Measurements from ENCODE around the gene BBIP1.

GRCh38 chr10:110892602-110893288 is 26.2 kb downstream of the BBIP1 start:
- TF ChIP-seq, protein P1, sequence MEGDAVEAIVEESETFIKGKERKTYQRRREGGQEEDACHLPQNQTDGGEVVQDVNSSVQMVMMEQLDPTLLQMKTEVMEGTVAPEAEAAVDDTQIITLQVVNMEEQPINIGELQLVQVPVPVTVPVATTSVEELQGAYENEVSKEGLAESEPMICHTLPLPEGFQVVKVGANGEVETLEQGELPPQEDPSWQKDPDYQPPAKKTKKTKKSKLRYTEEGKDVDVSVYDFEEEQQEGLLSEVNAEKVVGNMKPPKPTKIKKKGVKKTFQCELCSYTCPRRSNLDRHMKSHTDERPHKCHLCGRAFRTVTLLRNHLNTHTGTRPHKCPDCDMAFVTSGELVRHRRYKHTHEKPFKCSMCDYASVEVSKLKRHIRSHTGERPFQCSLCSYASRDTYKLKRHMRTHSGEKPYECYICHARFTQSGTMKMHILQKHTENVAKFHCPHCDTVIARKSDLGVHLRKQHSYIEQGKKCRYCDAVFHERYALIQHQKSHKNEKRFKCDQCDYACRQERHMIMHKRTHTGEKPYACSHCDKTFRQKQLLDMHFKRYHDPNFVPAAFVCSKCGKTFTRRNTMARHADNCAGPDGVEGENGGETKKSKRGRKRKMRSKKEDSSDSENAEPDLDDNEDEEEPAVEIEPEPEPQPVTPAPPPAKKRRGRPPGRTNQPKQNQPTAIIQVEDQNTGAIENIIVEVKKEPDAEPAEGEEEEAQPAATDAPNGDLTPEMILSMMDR (IDR thresholded peaks at IDR 0.05): no peak
- no peak for TF ChIP-seq POLR2A (IDR thresholded peaks at IDR 0.05)

All from esophagus squamous epithelium (tissue), 4 donors.